HCEC 1CT (cell line): Measurements from ENCODE around the gene APOL5.

Experiments used
- DNase-seq: peaks from one replicate; pipeline ENCODE4 v3.0.0-alpha.2; 2017

APOL5 gene

DNA sequence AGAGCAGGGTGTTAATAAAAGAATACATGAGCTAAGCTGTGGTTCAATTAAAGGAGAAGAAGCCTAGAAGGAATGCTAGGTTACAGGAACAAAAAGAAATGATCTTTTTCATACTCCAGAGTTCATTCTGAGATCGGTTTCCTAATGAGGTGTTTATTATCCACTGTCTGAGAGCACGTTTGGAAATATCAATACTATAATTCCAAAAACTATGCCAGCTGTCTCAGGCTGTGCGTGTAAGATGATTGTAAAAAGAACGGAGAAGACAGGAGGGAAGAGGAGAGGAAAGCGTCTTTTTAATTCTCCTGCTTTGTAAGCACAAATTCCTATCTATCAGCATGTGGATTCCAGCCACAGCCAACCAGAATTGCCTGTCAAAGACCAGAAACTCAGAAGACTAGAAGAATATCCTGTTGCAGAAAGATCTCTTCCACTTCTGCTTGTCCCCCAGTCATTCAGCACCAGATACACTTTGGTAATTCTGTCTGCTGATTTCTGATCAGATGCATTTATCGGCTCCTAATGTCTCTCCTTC lies 25.7 kb downstream of the APOL5 start:
- DNase-seq = no peak

DNA sequence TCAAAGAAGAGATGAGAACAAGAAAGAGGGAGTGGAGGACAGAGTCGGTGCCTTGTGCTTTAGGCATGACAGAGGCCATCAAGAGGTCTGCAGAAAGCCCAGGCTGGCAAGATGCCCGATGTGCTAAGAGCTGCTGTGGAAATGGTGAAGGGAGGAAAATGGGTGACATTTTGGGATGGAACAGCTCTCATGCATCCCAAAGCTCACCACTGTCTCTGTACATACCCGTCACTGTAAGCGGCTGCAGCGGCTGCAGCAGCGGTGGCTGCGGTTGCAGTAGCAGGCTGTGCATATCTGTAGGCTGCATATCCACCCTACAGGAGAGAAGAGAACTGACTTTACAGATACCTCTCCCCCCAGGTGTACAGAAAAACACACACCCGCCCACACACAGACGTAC lies 28.6 kb downstream of the APOL5 start:
- no peak for DNase-seq

DNA sequence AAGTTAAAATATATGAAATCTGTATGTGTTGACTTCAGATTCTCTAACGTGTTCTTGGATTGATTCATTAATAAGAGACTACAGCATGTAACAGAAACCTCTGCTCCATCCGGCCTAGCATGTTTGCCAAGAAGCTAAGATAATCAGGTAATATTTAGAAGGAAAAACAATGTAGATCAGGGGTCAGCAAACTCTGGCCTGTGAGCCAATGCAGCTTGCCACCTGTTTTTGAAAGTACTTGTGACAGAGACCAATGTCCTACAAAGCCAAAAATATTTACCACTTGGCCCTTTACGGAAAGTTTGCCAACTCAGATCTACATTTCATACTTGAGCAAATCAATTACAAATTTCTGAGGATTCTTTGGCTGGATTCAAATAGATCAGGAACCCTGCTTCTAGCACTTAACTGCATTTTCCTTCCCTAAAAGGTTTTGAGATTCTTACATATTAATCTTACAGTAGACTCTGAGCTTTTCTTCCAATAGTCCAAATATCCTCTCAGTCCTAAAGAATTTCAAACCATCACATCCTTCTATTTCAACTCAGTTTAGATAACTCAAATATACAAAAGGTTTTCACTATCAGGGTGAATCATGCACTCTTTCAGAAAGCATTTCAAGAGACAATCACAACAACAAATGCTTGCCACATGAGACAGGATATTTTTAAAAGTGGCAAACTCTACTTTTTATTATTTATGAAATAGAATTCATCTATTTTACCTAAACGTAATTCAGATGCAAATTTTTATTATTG lies 29.5 kb downstream of the APOL5 start:
- DNase-seq = peak; percentile 4

DNA sequence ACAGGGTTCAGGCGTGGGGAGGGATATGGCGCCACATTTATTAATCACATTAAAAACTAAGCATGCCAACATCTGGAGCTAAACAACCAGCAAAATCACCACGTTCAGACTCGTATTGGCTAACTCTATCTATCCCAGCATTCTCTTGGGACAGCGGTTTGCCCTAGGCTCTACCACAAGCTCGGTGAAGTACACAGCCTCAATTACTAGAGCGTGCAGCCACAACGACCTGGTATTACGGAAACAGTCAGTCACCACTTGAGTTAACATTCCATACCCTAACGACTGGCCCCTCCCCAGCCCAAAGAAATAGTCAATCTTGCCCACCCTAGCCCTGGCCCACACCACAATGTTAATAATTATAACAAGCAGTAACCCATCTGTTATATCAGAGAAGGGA lies 32.1 kb downstream of the APOL5 start:
- no peak for DNase-seq

DNA sequence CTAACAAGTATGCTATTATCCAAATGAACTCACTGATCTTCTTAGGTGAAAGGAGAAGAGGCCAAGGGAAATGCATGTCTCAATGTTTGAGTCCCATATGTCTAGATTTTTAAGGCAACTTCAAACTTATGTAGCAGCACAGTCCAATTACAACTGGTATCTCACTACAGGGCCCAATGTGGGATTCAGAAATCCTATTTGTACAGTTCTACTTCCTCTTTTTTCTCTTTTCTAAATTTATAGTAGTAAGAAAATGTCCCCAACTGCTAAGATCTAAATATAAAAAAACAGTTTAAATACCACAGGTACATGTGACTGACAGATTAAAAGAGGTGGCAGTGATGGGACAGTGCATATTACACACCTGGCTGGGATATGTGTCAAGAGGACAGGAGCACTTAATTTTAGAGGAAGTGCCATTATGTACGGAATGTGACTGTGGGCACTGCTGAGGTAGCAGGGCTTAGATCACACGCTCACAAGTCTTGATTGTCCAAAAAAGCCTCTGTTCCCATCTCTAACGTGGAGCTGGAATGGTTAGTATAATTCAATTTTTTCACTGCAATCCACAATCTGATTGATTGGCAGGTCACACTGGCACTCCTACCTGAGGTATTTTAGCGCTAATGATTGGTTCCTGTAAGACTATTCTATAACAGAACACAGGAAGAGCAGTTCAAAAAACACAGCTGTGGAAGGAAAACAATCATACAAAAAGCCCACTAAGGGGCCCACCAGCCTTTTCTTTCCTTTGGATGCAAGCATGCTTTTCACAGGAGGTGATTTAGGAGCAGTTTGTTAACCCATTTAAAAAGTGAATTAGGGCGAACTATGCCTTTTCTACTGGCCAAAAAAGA lies 34.6 kb downstream of the APOL5 start:
- DNase-seq = no peak

DNA sequence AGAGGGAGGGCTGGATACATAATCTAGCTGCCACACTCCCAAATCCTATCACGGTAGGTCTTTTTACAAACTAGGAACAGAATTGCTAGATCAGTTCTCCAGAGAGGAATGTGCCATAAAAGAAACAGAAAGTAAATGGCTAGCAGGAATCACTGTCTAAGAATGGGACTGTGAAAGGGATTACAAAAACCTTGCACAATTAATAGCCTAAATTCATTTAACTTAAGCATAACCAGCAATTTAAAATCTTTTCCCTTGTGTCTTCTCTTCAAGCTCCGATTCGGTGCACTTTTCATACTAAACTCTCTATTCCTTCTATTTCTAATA lies 35.2 kb downstream of the APOL5 start:
- DNase-seq = no peak

DNA sequence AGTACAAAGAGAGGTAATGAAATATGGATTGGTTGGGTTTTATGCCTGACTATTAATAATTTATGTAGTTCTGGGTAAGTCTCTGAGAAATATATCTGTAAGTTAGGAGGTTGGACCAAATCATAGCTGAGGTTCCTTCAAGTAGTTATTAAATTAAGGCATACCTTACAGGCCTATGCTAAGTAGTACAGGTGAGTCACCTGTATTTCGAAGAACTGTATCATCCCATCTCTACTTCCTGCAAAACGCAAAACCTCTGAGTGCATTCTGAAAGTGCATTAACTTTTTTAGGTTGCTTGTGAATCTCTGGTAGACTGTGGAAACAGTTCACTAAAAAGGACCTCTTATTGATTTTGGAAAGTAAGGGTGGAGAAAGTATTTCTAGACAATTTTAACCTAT lies 37.1 kb downstream of the APOL5 start:
- no peak for DNase-seq

DNA sequence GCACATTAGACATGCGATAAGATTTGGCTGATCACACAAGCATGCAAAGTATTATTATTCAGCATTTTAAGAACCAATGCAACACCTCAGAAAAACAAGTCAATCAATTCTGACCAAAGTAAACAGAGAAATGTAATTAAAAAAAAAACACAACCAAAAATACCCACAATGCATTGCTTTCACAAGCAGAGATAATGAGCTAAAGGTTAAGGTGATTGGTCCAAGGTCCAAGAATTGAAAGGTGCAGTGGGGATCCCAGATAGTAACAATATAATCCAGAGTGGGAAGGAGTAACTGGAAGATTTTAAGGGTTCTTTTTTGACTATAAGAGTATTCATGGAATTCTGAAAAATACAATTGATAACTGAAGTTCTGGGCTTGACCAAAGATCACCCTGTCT lies 39.0 kb downstream of the APOL5 start:
- no peak for DNase-seq

DNA sequence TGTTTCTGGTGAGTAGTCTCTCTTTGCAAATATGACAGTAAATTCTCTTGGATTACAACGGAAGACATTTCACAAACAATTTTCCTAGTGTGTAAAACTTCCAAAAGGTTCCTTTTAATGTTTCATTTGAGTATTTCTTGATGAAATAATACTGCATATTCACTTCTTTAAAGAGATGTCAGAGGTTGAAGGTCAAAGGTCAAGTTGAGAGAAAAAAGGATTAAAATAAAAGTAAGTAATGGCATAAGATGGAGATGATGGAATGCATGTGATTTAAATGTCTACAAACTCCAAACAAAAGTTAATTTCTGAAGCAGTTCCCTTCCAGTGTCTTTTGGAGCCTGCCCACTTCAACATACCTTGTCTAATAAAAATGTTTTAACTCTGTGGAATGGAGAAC lies 40.7 kb downstream of the APOL5 start:
- no peak for DNase-seq

DNA sequence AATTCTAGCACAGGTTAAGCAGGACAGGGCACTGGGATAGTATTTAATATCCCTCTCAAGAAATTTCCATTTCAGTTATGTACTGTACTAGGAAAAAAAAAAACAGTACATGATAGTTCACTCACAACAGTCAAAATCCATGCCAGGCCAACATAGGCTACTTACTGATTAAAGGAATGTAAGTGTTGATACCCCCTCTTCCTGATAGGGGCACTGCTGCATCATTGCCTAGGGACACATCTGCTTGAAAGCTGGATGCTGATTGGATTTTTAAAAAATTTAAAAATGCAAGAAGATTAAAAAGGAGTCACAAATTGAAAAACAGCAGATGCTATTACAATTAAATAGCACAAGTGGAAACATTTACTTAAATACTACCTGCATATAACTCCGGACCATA lies 43.4 kb downstream of the APOL5 start:
- peak; percentile 36 for DNase-seq

DNA sequence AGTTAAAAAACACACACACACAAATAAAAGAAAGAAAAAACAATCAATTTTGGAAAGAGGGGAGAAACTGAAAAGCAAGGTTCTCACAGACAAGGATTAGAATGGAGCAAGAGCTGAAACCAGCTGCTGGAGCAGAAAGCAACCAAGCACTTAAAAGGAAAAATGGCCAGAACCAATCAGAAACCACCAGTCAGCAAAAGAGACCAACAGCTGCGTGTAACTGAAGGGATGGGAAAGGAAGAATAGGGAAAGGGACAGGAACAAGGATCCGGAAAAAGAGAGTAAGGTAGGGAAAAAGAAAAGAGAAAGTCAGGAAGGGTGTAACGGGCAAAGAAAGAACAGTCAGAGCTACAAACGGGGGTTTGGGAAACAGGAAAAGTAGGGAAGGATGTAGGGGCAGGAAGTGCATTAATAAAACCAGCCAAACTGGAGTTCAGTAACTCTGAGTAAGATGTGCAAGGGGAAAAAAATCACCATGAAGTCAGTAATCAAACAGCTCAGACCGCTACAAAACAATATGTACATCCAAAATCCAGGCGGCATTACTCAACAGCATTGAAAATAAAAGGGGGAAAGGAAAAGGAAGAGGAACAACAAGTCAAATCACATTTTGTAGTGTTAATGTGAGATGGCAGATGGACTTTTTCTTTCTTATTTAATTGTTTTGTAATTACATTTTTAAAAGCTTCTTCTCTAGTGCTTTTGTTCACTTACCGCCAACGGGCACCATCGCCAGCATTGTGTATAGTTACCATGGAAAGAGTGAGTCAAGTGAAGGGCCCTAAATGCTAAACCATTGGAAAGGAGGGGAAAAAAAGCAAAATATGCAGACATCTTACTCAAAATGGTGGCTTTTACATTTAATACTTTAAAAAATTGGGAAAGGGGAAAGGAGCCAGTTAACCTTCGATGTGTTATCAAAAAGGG lies 49.2 kb downstream of the APOL5 start:
- no peak for DNase-seq

DNA sequence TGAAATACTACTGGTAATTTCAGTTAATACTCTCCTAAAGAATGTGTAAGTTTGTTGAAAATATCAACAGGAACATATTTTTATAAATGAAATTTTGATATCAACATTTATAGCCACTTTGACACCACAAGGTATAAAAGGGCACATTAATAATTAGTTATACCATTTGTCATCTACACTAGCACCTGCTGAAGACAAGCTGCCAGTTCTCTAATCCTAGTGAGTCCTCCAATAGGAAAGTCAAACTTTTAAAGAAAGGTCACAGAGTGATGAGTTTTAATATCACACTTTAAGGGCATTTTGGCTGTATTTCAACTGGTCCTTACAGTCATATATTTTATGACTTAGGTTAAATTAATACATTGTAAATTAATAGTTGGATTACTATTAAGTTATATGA lies 52.3 kb downstream of the APOL5 start:
- DNase-seq = no peak

DNA sequence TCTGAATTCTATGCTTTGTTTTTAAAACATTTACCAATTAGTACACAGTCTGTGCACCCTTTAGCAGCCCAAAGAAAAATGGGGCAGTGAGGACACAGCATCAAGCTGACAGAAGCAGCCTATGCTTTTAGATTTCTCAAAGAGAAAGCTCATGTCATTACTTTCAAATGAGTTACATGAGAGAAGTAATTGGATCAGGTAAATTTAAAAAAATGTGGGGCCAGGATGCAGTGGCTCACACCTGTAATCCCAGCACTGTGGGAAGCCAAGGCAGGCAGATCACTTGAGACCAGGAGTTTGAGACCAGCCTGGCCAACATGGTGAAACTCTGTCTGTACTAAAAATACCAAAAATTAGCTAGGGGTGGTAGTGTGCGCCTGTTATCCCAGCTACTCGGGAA lies 57.7 kb downstream of the APOL5 start:
- no peak for DNase-seq

DNA sequence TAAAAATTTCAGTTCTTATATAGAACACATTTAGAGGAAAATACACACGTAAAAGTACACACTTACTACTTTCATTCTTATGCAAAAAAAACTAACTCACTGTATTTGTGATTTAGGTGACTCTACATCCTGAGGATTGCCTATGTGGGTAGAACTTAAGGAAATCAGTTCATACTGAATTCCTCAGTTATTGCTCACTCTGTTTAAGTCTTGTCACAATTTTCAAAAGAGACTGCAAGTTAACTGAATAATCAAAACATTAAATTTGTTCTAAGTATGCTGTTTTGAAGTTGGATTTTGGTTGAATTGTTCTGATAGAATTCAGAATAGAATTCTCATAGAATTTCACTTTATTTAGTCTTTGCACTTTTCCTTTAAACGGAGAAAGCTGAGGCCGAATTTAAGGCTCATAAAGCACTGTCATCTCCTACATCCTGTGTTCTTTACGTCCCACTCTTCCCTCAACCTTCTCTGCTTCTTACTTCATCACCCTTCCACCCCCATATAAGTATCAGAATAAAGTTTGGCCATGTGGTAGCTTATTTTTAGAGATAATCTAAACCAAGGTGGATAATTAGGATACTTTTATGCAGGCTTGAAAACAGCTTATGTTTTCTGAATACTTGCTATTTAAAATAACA lies 59.8 kb downstream of the APOL5 start:
- peak; percentile 81 for DNase-seq
